Left ventricle myocardium inferior (tissue), 1 donor: ENCODE measurements around the gene FOXO4. TPM values are rescaled to one million over a fixed set of nuclear protein-coding genes. Genes with fewer than 3 reads are reported as not detected.

Experiments used
- DNase-seq: peaks from one replicate; pipeline ENCODE4 v3.0.0-alpha.2; 2020
- H3K27ac ChIP-seq: fragments of 200-600 bp; replicated peaks from 2 replicates; pipeline ENCODE4 v1.8.0; 2021
- H3K27me3 ChIP-seq: fragments of 200-600 bp; 2 replicates; pipeline ENCODE4 v1.8.0; 2021; ENCODE audit warnings: low read depth
- H3K36me3 ChIP-seq: fragments of 200-600 bp; 2 replicates; pipeline ENCODE4 v1.8.0; 2021
- H3K4me1 ChIP-seq: fragments of 200-600 bp; 2 replicates; pipeline ENCODE4 v1.8.0; 2021
- H3K4me3 ChIP-seq: fragments of 200-600 bp; 2 replicates; pipeline ENCODE4 v1.8.0; 2021; ENCODE audit warnings: mild to moderate bottlenecking, moderate library complexity
- H3K9me3 ChIP-seq: fragments of 200-600 bp; replicated peaks from 2 replicates; pipeline ENCODE4 v1.8.0; 2021
- intact Hi-C: fragments of 100-400 bp; cut with micrococcal nuclease; formaldehyde crosslinking; loops from one replicate; pipeline ENCODE4 v1.11.0; 2022
- total RNA-seq: library from RNA; stranded (reverse); fragmentation: NEBNext Ultra II Directional; extraction: Animal tissue kit (Norgen Biotek cat#: 25700); gene quantifications from one replicate; pipeline ENCODE4 v1.2.1, GENCODE V29; 2021
- TF ChIP-seq, protein P1 (sequence below): fragments of 200-600 bp; IDR thresholded peaks from 2 replicates; pipeline ENCODE4 v1.8.0; 2021; ENCODE audit warnings: antibody characterized with exemption, mild to moderate bottlenecking, borderline replicate concordance
- donor health status: DM: no; HTN: yes; CAD: no; lungs with severe emphysema.

The FOXO4 gene
- total RNA-seq, 1 donor from 2014 or later, result 39.5 TPM

- TF ChIP-seq, protein P1, sequence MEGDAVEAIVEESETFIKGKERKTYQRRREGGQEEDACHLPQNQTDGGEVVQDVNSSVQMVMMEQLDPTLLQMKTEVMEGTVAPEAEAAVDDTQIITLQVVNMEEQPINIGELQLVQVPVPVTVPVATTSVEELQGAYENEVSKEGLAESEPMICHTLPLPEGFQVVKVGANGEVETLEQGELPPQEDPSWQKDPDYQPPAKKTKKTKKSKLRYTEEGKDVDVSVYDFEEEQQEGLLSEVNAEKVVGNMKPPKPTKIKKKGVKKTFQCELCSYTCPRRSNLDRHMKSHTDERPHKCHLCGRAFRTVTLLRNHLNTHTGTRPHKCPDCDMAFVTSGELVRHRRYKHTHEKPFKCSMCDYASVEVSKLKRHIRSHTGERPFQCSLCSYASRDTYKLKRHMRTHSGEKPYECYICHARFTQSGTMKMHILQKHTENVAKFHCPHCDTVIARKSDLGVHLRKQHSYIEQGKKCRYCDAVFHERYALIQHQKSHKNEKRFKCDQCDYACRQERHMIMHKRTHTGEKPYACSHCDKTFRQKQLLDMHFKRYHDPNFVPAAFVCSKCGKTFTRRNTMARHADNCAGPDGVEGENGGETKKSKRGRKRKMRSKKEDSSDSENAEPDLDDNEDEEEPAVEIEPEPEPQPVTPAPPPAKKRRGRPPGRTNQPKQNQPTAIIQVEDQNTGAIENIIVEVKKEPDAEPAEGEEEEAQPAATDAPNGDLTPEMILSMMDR, result no peak
- H3K4me3 ChIP-seq, result no peak overlapping the region
- H3K4me1 ChIP-seq, result peaks cover 7% of the 10 kb centered on the region
- DNase-seq, result no peak
- H3K36me3 ChIP-seq, result no peaks in the 10 kb centered on the region
- H3K9me3 ChIP-seq, result no peaks in the 10 kb centered on the region
- H3K27ac ChIP-seq, result no peak overlapping the region
- intact Hi-C loops, result no loop called here
- no peaks in the 10 kb centered on the region for H3K27me3 ChIP-seq
Observed at GRCh38 chrX:71105628-71106027, 10.0 kb downstream of the FOXO4 start.

DNA sequence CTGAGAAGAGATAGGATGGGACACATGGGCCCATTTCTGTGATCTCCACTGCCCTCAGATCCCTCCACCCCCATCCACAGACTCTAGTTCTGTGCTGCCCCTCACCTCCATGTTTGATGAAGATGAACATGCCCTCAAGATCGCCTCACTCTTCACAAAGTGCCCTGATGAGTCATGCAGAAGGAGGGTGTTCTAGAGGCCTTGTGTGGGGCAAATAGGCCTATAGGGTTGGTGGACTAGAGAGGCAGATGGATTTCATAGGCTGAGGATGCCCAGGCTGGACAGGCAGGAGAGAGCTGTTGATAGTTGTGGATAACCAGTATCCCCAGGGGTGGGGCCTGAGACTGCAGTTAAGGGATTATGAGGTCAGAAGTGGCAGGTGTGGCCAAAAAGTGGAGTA, 10.8 kb downstream of the FOXO4 start, which contains the start of gene CXorf65:
Gene CXorf65 (minus strand): TSS at position 314 of the 400 bp plus-strand sequence. CDS start 184 bp downstream, at position 130.
- intact Hi-C loops, result no loop called here
- H3K36me3 ChIP-seq, result no peaks in the 10 kb centered on the region
- peaks cover 7% of the 10 kb centered on the region for H3K4me1 ChIP-seq
- no peak for DNase-seq
- no peaks in the 10 kb centered on the region for H3K9me3 ChIP-seq
- H3K4me3 ChIP-seq, result no peak within 1 kb of the TSS
- no peaks in the 10 kb centered on the region for H3K27me3 ChIP-seq
- no peak within 1 kb of the TSS for H3K27ac ChIP-seq
- TF ChIP-seq, protein P1, result no peak

- DNase-seq, result no peak
- no peaks in the 10 kb centered on the region for H3K9me3 ChIP-seq
- no peaks in the 10 kb centered on the region for H3K27me3 ChIP-seq
- TF ChIP-seq, protein P1, result no peak
- no peaks in the 10 kb centered on the region for H3K36me3 ChIP-seq
- H3K4me1 ChIP-seq, result peaks cover 7% of the 10 kb centered on the region
- intact Hi-C loops, result no loop called here
- H3K27ac ChIP-seq, result no peak overlapping the region
- H3K4me3 ChIP-seq, result no peak overlapping the region
Observed at GRCh38 chrX:71107245-71107644, 11.6 kb downstream of the FOXO4 start.

DNA sequence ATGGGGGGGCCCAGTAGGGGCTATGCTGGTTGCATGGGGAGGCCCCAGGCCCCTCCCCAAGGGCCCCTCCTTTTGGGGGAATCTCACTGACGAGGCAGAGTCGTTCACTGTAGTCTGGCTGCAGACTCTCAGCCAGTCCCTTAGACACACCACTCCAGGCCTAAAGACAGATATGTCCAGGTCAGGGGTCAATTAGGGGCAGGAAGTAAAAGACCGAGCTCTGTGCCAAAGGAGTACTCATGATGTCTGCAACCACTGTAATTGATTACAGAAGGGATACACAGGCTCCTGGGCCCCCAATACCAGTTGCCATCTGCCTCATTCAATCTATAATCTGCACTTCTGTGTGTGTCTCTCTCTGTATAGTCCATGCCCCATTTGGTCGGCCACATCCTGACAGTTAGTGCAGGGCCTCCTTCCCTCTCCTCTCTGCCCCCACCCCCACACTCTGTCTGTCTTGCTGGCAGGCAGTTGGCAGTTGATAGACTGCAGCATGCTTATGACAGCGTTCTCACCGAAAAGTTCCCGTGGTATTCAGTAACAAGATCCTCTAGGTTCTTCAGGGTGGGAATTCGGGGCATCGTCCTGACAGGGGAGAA, 12.2 kb downstream of the FOXO4 start:
- Histone ChIP-seq H3K4me1 (peaks cover 7% of the 10 kb centered on the region), H3K4me3 (no peak overlapping the region), H3K27me3 (no peaks in the 10 kb centered on the region), H3K27ac (no peak overlapping the region), H3K9me3 (no peaks in the 10 kb centered on the region), H3K36me3 (no peaks in the 10 kb centered on the region)
- TF ChIP-seq, protein P1, result no peak
- intact Hi-C loops, result no loop called here
- no peak for DNase-seq

GRCh38 chrX:71109051-71109450, 13.4 kb downstream of the FOXO4 start:
- Histone ChIP-seq H3K27ac (no peak overlapping the region), H3K27me3 (no peaks in the 10 kb centered on the region), H3K4me1 (no peaks in the 10 kb centered on the region), H3K36me3 (no peaks in the 10 kb centered on the region), H3K9me3 (no peaks in the 10 kb centered on the region), H3K4me3 (no peak overlapping the region)
- TF ChIP-seq, protein P1, result no peak
- DNase-seq, result no peak
- intact Hi-C loops, result no loop called here
